GM04503 (cell line): ENCODE data around the gene OR8A1.
"Not testable (repeated sequence)": the region's sequence is repeated elsewhere in the genome, so short reads cannot be mapped to it uniquely, and the experiment has no call there.

ENCODE experiments used
- DNase-seq: peaks from one replicate; pipeline ENCODE4 v3.0.0-alpha.2; 2012; ENCODE audit warnings: low read depth

Gene OR8A1

GRCh38 chr11:124595302-124595701 lies 25.5 kb downstream of the OR8A1 start:
- no peak for DNase-seq

- no peak for DNase-seq
Observed at GRCh38 chr11:124597626-124598025, 27.8 kb downstream of the OR8A1 start.

GRCh38 chr11:124600621-124601320 lies 31.0 kb downstream of the OR8A1 start:
- no peak for DNase-seq

GRCh38 chr11:124602193-124602592 lies 32.4 kb downstream of the OR8A1 start:
- DNase-seq = no peak

- DNase-seq = not testable (repeated sequence)
Observed at GRCh38 chr11:124602723-124603122, 32.9 kb downstream of the OR8A1 start.

- no peak for DNase-seq
Observed at GRCh38 chr11:124605719-124606118, 35.9 kb downstream of the OR8A1 start.

GRCh38 chr11:124608147-124608546 lies 38.4 kb downstream of the OR8A1 start:
- DNase-seq = no peak

- no peak for DNase-seq
Observed at GRCh38 chr11:124610295-124610694, 40.5 kb downstream of the OR8A1 start.

- no peak for DNase-seq
Observed at GRCh38 chr11:124611064-124611463, 41.3 kb downstream of the OR8A1 start, which contains the start of gene PANX3. Gene PANX3, plus strand, starts transcription at chr11:124611428. Its CDS starts 129 bp downstream, at chr11:124611557.

- DNase-seq = no peak
Observed at GRCh38 chr11:124612045-124612444, 42.2 kb downstream of the OR8A1 start.

GRCh38 chr11:124612567-124613246 lies 42.9 kb downstream of the OR8A1 start:
- DNase-seq = no peak

- no peak for DNase-seq
Observed at GRCh38 chr11:124618863-124619262, 49.1 kb downstream of the OR8A1 start.
